NCI-H2227 (cell line): ENCODE data around the gene RAP1GAP.
"Not testable (repeated sequence)": the region's sequence is repeated elsewhere in the genome, so short reads cannot be mapped to it uniquely, and the experiment has no call there.

Experiments
- DNase-seq: peaks from one replicate; lab custom pipeline; 2025; ENCODE audit not compliant: unreplicated experiment; lab: John Stamatoyannopoulos, UW

The RAP1GAP gene

DNA sequence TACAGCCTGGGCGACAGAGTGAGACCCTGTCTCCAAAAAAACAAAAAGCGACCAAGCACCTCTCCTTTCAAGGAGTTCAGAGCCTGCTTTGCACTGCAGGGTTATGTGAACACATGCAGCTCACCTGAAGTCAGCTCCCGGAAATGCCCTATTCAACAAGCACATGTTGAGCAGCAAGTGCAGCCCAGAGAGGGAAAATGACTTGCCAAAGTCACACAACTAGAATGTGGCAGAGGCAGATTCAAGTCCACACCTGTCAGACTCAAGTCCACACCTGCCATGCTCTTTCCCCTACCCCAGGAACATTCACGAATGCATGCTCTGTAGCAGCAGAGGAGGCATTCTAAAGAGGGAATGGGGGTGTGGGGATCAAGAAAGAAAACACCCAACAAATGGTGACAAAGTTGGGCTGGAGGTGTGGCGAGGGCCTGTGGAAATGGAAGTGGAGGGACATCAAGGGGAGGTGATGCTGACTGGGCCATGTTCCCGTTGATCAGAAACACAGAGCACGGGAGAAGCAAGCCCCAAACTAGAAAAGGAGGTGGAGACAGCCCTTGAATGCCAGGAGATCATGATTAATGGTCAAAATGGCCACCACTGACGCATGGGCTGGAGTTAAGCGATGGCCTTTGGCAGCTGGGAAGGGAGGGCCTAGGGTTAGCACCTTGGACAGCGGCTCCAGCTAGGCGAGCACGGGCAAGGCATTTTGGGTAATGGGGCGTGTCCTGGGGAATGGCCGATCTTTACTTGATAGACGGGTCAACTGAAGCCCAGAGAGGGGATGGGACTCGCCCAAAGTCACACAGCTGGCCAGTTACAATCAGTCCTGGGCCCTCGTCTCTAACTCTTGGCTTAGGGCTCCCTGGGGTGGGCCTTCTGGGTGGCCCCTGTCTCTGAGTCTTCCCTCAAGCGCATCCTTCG lies 21.5 kb downstream of the RAP1GAP start:
- DNase-seq = no peak

DNA sequence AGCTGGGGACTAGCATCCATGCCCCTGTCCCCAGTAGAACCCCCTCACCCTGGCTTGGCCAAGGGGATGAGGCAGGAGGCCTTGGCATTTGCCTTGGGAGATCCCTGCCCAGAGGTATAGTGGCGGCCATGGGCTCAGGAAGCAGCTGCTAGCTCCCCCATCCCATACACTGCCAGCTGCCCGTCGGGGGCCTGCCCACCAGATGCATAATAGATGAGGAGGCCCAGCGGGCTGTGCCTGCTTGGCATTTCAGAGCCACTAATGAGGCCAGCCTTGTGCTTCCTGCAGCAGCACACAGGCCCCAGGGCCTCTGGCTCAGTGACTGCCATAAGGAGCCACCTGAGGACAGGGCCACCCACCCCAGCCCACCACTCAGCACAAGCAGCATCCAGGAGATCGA lies 23.6 kb downstream of the RAP1GAP start:
- no peak for DNase-seq

DNA sequence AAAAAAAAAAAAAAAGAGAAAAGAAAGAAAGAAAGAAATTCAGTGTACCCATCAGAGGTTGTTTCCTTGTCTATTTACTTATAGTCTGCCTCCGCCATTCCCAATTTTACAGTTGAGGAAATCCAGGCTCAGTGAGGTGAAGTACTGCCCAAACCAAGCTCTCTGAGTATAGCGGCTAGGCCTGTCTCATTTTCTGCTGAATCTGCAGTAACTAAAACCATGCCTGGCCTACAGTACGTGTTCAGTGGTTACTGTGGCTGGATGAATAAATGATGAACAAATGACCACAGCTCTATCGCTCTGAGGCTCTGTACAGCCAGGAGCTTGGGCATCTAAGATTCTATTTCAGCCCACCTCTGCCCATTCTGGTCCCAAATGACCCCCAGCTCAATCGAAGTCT lies 24.3 kb downstream of the RAP1GAP start:
- DNase-seq = no peak

DNA sequence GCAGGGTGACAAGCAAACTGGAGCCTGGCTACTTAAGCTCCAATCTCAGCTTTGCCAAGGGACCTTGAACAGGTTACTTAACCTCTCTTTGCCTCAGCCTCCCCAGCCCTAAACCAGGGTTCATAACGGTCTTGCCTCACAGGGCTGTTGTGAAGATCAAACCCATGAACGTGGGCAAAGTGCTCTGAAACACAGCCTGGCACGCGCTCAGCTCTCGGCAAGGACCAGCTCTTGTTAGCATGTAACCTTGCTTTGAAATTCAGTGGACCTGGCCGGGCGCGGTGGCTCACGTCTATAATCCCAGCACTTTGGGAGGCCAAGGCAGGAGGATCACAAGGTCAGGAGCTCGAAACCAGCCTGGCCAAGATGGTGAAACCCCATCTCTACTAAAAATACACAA lies 24.8 kb downstream of the RAP1GAP start:
- DNase-seq = no peak

DNA sequence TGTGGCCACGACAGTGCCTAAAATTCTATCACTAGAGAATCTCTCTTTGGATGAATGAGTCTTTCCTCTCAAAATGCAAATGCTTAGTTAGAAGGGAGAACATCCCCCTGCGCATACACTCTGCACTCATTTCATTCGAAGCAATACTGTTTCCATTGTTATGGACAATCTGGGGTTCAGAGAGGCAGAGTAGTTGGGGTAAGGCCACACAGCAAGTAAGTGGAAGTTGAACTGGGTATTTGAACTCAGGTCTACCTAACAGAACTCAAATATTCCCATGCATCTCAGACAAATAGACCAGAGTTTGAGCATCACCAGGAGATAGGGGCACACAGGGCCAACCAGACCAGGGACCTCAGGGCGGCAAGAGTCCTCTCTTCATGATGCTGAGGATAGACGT lies 25.5 kb downstream of the RAP1GAP start:
- no peak for DNase-seq

DNA sequence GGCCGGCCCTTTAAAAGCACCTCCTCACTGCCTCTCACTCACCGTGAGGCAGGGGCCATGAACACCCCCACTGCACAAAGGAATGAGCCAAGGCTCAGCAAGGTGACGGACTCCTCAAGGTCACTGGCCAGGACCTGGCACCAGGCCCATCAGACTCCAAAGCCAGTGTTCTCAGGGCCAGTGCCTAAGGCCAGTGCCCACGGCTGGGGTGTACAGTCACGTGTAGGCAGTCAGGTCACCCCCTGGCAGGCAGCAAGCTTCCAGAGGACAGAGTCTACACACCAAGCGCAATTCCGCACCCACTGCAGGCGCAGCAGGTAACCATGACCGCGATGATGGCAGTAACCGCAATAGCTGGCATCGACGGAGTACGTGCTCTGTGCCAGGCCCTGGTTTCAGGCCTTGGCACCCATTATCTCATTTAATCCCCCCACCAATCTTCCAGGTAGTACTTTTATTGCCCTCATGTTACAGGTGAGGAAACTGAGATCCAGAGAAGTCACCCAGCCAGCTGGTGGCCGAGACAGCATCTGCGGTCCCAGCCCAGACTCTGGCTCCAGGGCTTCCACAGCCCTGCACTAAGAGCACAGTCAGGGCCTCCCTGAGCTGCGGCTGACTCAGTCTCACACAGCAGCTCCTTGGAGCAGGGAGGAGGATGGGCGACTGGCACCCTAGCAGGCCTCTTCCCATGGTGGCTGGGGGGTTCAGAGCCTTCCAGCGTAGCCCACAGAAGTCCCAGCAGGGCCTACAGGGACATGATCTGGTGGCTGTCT lies 27.0 kb downstream of the RAP1GAP start:
- DNase-seq = no peak

DNA sequence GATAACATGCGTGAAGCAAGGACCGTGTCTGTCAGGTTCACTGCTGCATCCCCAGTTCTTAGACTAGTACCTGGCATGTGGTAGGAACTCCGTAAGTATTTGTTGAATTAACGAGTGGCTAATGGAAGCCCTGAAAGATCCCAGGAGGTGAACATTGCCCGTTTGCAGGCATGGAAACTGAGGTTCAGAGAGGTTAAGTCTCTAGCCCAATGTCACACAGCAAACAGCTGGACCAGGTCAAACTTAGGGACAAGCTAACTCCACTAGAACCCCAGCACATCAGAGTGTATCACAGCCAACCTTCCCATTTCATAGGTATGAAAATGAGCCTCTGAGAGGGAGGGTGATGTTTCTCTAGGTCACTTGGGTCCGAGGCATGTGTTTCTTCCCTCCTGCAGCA lies 27.6 kb downstream of the RAP1GAP start:
- DNase-seq = no peak

DNA sequence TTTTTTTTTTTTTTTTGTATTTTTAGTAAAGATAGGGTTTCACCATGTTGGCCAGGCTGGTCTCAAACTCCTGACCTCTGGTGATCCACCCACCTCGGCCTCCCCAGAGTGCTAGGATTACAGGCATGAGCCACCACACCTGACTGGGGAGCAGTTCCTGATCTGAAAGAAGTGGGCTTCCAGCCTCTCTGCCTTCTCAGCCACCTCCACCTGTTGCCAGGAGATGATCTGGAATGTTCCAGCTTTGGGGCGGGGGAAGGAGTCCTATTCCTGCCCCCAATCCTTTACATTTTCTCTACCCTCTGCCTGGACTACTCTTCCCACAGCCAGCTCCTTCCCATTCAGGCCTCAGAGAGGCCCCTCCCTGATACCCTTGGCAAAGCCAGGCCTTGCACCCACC lies 28.1 kb downstream of the RAP1GAP start:
- DNase-seq = no peak

DNA sequence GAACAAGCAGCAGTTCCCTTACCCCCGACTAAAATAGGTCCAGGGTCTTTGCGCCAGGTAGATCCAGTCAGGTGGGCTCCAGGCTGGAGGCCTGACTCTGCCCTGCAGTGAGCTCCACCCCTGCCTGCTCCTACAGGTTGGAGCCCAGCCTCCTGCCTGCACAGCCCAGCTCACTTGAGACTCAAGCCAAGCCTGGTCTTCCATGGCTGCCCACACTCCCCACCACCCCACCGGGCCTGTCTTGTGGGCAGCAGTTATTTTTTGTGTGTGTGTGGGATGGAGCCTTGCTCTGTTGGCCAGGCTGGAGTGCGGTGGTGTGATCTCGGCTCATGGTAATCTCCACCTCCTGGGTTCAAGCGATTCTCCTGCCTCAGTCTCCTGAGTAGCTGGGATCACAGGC lies 28.5 kb downstream of the RAP1GAP start:
- DNase-seq = no peak

DNA sequence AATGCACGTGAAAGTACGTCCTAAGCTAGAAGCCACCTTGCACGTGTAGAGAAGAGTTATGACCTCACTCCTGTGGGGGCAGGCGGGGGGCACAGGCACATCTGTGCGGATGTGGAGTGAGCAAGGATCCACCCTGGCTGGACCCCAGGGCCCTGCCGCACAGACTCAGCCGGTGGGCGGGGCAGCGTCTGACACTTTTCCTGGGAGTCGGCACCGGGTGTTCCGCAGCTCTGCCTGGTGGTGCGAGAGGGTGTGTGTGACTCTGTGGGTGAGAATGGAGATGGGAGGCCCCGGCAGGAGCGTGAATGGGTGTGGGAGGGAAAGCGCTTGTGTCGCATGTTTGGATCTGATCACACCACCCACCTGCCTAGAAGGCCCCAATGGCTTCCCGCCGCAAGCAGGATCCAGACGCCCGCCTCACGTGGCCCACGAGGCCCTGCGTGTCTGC lies 29.5 kb downstream of the RAP1GAP start:
- DNase-seq = no peak

DNA sequence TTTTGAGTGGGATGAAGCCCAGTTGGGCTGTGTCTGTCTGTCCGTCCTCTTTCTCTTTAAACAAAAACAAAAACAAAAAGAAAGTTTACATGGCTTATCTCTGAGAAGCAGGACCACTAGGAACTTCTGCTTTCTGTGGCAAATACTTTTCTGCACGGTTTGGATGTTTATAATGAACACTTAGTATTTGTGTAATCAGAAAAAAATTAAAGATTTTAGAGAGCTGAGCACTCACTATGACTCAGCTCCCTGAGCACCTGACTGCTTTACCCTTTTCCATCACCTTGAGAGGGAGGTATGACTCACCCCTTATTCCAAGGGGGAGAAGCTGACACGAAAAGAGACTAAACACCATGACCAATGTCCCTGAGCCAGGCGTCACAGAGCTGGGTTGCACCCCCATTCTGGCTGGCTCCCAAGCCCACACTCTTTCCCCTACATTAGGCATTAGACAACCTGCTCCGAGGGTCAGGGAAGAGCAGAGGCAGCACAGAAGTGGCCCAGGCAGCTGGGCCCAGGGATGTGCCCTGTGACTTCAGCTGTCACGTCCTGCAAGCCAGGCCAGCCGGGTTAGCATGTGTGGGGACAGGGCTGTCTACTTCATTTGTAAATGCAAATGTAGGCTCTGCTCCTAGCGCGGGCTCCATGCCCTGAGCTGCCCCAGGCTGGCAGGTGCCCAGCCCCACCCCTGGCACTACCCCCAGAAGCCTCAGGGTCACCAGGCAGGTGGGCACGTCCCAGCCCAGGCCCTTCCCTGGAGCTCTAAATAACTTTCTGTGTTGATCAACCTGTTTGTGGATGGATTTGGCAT lies 30.4 kb downstream of the RAP1GAP start:
- peak; percentile 20 for DNase-seq

DNA sequence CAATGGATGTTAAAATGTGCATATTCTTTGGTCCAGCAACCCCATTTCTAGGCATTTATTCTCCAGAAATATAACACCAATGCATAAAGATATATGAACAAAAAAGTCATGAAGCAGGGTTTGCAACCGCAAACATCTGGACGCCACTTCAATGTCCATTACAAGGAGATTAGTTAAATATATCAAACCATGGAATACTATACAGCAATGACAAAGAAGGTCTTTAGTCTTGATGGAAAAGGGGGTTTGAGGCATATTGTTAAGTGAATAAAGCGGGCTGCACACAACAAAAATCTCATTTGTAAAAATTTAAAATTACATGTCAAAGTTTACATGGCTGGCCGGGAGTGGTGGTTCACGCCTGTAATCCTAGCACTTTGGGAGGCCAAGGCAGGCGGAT lies 31.6 kb downstream of the RAP1GAP start:
- no peak for DNase-seq

DNA sequence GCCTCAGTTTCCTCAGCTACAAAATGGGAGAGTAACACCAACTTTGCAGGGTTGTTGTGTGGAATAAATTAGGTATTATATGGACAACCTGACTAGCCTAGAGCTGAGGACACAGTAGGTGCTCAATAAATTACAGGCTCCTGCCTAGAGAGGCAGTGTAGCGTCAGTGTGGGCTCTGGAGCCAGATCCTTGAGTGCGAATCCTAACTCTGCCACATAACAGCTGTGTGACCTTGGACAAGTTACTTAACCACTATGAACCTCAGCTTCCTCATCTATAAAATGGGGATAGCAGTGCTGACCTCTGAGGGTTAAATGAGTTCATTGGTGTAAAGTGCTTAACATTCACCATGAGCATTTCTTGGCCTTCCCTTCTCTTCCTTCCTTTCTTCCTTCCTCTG lies 33.1 kb downstream of the RAP1GAP start:
- no peak for DNase-seq

DNA sequence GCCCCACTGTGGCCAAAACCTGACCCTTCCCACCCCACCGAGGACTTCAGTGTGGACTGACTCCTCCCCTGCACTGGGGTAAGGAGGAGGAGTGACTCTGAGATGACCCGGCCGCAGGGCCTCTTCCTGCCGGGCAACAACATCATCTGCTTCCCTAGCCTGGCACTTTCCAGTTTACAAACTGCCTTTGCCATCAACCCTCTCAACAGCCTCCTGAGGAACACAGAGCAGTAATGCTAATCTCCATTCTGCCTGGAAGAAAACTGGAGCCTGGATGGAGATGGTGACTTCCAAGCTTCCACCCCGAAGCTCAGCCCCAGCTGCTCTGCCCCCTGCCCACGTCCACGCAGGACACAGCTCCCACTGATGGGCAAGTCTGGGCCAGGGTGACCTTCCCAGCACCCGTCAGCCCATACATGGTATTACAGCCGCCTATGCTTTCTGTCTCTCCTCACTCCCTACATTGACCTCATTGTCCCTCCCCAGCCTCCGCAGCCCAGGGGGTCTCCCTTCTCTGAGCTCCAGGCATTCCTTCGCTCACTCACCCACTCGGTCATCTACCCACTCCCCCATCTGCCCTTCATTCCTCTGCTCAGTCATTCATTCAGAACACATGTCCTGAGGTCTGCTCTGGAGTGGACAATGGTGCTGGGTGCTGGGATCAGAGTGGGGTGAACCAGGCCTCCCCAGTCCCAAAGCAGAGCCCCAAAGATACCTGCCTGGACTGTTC lies 34.2 kb downstream of the RAP1GAP start:
- DNase-seq = no peak

DNA sequence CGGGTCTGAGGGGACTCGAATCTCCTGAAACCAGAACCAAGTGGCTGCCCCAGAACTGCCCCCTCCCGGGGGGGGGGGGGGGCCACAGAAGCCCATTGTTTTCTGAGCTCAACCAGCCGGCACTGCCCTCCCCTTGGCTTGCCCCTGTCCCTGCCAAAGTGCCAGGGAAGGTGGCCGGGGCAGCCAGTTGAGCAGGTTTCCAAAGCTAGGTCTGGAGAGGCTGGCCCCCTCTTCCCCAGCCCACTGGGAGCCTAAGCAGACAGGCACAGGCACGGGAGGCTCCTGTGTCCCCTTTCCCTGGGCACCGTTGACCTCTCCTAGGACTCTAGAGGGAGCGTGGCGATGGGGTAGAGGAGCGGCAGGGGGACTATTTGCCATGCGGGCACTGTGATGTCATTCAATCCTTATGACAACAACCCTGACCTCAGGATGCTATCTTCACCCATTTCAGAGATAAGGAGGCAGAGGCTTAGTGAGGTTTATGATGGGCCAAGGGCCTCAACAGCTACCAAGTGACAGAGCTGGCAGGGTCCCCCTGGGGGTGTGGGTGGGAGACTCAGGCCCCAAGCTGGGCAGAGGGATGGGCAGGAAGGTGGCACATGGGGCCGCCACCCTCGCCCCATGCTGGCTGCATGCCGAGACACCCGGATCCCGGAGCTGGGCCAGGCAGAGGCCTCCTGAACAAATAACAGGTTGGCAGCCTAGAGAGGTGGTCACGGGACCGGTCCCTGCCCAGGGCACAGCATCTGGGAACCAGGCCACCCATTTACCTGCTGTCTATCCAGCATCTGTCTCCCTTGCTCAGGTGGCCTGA lies 35.0 kb downstream of the RAP1GAP start:
- no peak for DNase-seq

DNA sequence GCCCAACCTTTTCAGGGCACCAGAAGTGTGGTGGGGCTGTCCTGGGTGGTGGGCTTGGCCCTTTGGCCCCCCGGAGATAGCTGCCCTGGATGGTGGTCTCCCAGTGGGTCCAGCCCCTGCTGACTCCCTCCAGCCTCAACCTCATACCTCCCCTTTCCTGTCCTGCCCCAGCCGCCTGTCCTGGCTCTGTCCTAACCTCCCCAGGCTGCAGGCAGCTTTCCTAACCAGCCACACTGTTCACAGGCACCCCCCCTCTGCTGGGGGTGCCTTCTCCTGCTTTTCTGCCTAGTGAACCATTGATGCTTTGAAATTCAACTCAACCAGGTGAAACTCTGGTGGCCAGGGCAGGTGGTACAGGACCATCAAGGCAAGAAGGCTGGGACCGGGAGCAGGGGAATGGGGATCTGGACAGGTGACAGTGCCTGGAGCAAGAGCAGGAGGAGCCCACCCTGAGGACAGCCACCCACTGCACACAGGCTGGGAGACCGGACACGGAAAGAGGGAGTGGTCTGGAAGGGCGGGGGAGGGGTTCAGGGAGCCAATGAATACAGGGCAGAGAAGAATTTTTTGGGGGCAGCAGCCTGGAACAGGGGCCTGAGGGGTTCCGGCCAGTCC lies 35.9 kb downstream of the RAP1GAP start:
- no peak for DNase-seq

DNA sequence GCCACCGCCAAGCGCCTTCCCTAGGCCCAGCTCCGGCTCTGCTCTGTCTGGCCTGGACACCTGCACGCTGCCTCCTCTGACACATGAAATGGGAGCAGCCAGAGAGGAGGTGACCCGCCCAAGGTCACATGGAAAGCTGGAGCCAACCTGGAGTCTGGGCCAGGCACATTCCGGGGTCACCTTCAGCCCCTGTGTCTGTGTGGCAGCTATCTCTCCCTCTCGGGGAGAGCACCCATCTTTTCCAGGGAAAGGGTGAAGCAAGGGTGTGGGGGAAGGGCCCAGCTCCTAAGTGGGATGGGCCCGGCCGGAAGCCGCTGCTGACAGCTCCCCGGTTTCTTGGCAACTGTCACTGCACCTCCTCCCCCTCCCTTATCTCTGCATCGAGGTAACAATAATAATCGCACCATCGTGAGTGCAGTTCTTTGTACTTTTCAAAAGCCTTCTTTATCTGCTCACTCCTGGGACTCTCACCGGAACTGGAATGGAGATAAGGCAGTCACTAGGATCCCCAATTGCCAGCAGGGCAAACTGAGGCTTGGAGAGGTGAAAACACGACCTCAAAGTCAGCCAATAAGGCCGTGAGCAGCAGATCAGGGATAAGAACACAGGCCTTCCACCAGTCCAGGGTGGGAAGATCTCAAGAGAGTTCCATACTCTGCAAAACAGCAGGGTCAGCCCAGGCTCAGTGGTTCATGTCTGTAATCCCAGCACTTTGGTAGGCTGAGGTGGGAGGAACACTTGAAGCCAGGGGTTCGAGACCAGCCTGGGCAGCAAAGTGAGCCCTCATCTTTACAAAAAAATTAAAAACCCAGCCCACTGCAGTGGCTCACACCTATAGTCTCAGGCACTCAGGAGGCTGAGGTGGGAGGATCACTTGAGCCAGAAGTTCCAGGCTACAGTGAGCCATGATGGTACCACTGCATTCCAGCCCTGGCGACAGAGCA lies 36.9 kb downstream of the RAP1GAP start:
- DNase-seq = peak; percentile 50

DNA sequence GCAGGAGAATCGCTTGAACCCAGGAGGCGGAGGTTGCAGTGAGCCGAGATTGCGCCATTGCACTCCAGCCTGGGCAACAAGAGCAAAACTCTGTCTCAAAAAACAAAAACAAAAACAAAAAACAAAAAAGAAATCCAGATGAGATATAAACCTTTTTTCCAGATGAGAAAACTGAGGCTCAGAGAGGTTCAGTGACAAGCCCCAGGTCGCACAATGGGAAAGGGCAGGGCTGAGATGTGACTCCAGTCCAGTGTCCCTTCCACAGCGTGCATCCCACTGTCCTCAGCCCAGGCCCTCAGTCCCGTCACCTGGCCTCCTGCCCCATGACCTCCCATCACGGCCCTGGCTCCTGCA lies 37.6 kb downstream of the RAP1GAP start:
- DNase-seq = not testable (repeated sequence)
